Stimulated activated CD8-positive, alpha-beta memory T cell treated with anti-CD3 and anti-CD28 coated beads, Interleukin-4, amount 100 ng/mL, for 24 hours (primary cell): ENCODE data around the gene ZBED4.

ENCODE experiments used
- DNase-seq: peaks from one replicate; pipeline ENCODE4 v3.0.0-alpha.2; 2020; ENCODE audit warnings: low read depth

The ZBED4 gene

DNA sequence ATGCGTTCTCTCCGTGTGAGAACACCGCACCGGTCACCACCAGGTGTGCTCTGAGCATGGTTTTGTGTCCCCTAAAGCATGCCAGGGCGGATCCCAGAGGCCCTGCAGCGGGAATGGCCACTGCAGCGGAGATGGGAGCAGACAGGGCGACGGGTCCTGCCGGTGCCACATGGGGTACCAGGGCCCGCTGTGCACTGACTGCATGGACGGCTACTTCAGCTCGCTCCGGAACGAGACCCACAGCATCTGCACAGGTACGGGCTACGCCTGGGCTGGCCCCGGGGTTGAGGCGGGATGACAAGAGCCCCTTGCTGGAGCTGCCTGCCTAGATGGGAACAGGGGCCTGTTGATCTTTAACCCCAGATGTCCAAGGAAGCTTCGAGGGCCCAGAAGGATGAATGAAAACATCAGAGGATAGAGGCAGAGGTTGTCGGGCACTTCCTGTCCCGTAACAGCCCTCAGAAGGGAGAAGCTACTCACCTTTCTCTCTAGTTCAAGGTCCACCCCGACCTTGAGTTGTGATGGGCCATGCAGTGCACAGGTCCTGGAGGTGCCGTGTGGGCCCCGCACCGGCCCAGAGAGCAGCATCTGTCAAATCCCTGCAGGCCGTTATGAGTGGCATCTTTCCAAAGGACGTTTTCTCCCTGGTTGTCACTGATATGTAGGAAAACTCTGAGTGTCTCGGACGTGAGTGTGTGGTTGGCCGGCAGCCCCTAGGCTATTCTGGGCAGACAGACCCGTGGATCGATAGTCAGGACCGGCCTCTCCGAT is 68.0 kb downstream of the ZBED4 start:
- no peak for DNase-seq

DNA sequence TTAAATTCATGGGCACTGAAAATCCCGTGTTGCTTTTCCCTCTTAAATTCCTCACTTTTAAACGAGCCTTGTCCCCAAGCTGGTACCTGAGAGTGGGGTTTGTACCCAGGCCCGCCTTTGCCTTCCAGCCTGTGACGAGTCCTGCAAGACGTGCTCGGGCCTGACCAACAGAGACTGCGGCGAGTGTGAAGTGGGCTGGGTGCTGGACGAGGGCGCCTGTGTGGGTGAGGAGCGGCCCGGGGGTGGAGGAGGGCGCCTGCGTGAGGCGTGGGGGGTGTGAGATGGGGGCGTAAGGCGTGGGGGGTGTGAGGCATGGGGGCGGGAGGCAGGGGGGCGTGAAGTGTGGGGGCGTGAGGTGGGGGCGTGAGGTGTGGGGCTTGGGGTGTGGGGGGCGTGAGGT is 68.8 kb downstream of the ZBED4 start:
- DNase-seq, result no peak

DNA sequence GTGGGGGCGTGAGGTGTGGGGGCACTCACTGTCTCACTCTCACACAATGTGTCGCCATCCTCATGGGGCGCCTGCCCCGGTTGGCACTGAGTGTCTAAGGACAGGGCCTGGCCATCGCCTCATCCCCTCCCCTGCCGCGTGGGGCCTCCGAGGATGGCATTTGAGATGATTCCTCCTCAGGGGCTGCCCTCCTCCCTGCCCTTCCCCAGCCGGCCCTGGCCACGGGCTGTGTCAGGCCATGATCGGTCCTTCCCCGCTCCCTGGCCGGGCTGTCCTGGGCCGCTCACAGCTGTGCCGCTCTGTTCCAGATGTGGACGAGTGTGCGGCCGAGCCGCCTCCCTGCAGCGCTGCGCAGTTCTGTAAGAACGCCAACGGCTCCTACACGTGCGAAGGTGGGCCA is 69.3 kb downstream of the ZBED4 start:
- DNase-seq, result no peak

DNA sequence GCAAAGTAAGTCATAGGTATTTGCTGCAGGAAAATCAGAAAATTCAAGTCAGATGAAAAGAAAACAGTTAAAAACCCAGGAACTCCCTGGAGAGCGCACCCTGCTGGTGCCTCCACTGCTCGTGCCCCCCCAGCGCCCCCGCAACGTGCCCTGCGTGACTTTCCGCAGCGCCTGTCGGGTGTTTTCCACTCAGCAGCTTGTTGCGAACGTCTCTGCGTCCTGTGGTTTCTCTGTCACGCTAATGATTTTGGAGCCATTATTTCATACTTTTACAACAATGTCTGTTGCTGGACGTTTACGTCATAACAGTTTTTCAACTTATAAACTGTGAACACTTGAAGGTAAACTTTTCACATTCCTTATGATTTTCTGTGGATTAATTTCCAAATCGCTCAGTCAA is 69.8 kb downstream of the ZBED4 start:
- no peak for DNase-seq

DNA sequence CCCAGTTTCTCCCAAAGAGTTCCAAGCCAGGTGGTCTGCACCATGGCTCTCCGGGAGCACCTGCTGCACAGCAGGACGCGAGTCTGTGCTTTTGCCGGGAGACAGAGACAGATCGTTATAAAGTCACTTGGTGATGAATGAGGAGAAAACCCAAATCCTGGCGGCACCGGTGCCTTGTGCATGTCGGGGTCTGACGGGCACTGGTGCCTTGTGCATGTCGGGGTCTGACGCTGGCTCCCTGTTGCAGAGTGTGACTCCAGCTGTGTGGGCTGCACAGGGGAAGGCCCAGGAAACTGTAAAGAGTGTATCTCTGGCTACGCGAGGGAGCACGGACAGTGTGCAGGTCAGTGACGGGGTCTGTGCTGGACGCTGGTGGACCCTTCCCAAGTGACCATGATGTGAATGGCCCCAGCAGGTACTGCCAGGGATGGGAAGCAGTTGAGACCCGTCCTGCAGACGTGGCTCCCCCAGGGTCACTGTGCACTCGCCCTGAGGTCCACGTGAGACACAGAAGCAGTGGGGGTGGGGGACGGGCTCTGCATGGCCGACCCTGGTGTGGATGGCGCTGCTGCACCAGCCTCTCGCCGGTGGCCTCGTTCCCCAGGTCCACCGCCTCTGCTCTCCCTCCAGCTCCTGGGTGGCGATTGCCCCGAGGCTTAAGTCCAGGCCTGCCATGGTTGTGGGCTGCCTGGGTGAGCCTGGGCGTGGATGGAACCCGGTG is 70.6 kb downstream of the ZBED4 start:
- no peak for DNase-seq

DNA sequence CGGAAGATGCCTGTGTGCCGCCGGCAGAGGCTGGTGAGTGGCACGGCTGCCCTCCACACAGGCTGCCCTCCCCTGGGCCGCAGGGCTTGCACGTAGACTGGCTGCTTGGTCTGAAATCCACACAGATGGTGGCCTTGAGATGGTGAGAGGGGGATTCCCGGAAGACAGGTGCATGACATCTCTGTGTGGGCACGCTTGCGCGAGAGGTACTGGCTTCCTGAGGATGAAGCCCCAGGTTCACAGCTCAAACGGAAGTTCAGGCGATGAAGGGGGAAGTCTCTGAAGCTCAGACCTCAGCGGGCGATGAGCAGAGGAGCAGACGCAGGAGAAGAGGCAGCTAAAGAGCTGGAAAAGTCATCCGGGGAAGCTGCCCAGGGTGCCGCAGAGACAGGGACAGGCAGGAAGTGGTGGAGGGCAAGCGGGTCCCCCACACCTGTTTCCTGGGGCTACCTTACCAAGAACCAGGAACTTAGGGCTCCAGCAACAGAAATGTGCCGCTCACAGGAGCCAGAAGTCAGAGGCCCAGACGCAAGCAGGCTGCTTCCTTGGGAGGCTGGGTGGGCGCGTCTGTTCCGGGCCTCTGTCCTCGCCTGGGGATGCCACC is 72.0 kb downstream of the ZBED4 start:
- no peak for DNase-seq

DNA sequence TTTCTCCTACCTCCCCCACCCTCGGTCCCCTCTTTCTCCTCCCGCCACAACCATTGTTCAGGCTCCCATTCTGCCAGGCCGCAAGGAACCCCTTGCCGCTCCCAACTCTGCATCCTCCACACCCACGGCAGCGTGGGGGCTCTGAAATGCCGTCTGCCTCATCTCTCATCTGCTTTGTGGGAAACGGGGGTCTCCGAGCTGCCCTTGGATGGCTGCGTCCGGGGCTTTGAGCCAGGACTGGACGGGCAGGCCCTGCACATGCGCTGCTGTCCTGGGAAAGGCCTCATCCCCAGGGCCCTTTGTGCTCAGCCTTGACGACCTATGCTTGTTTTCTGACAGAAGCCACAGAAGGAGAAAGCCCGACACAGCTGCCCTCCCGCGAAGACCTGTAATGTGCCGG is 73.3 kb downstream of the ZBED4 start:
- DNase-seq, result no peak

DNA sequence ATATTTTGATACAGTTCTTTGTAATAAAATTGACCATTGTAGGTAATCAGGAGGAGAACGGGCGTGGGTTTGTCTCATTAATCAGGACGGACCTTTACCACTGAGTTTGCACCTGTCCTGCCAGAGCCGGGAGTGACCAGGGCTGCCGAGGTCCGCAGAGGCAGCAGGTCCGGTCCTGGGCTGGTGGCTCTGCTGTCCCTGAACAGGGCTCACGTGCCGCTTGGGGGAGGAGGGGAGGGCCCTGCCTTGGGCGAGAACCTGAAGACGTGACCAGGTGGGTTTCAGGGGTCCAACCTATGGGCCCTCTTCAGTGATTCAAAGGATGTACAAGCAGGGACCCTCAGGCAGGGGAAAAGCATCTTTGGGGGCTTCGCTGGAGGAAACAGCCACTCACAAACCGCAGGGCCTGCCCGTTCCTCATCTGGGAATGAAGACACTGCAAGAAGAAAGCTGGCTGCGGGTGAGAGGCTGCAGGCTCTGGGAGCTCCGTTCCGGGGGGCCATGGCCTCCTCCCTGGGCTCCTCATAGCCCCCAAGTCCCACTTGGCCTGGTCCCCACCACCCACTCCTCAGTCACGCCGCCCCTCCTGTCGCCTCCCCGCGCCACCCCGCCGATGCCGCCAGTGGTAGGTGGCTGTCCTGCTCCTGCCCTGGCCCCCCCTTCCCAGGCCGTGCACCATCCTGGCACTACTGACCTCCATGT is 74.0 kb downstream of the ZBED4 start:
- DNase-seq, result no peak

DNA sequence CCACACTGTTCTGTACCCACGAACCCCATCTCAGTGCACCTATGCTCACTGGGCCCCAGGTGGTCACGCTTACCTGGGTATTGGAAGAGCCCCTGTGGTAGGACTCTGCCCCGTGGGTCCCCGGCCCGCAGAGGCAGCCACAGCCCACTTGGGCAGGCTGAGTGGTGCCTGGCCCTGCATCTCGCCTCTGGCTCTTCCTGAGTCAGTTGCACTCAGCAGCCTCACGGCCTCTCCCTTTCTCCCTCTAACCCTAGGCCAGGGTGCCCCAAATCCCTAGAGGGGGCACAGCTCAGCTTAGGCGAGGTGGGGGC is 74.5 kb downstream of the ZBED4 start:
- no peak for DNase-seq

DNA sequence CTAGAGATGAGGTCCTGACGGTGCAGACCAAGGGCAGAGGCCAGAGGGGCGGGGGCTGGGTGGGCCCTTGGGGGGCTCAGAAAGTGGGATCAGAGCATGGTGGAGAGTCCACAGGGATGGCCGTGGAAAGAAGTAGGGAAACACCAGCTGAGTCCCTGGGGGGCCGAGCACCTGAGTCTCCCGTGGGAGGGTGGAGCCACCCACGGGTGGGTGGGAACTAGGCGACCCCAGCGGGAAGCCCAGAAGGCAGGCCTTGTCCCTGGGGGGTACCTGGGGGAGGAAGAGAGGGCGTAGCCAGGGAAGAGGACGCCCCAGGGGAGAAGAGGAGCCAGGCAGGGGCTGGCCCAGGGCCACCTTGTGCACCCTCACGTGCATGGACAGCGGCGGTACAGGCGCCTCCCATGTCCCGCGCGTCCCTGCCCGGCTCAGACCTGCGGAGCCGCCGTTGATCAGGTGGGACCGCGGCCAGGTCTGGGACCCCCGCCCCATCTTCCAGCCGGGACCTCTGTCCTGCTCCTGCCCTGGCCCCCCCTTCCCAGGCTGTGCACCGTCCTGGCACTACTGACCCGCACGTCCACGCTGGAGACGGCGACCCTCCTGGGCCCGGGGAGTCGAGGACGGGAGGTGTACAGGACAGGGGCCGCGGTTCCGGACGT is 75.0 kb downstream of the ZBED4 start:
- no peak for DNase-seq

DNA sequence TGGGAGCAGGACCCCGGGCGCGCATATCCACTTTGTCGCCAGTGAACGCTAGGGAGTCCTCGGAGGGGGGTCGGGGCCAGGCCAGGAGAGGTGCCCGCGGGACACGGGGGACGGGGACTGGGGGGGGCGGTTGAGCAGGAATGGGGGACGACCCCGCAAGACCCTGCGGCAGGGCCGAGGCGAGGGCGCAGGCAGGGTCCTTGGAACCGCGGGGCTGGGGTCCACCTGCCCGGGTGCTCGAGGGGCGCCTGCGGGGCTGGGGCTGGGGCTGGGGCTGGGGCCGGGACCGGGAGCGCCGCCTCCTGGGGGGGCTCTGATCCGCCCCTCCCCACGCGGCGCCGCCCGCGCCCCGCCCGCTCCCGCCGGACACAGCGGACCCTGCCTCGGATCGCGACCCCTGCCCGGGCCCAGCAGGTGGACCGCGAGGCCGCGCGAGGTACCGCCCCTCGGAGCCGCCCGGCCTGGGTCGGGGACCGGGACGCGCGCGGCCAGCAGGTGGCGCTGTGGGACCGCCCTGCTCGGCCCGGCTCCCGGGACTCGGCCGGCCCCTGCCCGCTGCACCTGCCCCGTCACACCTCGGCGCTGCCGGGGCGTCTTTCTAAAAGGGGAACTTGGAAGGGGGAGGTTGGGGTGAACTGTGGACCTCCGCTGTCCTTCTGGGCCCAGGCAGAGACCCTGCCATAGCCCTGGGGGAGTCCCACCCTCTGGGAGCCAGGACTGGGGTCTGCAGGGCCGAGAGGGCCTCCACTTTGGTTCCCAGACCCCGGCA is 75.8 kb downstream of the ZBED4 start:
- peak; percentile 68 for DNase-seq

DNA sequence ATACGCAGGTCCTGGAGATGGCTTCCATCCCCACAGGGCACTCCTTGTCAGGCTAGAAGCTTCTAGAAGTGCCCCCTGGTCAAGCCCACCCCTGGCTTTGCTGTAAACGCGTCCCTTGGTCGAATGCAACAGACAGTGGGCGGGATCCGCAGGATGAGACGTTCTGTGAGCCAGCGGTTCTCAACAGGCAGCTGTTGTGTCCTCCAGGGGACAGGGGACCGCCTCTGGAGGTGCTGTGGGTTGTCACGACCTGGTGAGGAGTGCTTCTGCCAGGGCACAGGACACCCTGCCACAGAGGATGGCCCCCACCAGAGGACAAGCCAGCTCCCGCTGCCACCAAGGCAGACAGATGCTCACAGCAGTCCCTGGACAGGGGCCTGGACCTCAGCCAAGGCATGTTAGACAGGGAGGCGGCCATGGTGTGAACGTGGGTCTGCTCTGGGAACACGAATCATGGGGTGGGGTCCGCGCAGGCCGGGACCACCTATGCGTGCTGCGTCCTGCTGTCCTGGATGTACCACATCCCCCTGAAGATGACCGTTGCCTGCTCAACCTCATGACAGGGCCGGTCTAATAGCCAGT is 76.4 kb downstream of the ZBED4 start:
- no peak for DNase-seq

DNA sequence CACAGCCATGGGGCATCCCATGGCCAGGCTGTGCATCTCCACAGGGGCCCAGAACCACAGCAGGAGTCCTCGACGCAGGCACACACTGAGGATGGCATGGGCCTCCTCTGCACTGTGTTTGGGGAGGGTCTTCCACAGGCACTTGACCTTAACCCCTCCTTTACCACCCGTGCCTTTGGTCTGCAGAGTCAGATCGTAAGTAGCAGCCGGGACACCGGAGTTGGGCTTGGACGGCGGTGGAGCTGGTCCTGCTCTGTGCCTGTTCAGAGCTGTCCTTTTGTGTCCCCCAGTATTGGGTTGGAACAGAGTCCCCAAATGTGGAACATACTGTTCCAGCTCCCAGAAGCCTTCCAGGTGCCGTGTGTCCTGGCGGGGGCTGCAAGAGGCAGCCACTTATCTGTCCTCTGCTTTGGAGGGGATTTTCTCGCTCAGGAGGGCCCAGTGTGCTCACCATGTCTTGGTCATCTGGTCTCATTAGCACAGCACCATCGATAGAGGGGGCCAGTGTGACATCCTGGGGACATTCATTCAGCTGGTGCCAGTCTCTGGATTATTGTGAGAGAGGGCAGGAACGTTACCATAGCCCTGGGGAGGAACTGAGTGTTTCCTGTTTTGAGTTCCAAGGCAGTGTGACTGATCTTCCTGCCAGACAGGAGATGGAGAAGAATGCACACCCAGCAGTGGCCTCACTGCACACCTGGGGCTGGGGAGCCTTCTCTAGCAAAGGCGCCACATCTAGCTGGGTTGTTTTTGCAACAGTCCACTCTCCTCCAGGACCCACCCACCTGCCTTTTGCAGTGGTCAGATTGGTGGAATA is 77.2 kb downstream of the ZBED4 start:
- no peak for DNase-seq

DNA sequence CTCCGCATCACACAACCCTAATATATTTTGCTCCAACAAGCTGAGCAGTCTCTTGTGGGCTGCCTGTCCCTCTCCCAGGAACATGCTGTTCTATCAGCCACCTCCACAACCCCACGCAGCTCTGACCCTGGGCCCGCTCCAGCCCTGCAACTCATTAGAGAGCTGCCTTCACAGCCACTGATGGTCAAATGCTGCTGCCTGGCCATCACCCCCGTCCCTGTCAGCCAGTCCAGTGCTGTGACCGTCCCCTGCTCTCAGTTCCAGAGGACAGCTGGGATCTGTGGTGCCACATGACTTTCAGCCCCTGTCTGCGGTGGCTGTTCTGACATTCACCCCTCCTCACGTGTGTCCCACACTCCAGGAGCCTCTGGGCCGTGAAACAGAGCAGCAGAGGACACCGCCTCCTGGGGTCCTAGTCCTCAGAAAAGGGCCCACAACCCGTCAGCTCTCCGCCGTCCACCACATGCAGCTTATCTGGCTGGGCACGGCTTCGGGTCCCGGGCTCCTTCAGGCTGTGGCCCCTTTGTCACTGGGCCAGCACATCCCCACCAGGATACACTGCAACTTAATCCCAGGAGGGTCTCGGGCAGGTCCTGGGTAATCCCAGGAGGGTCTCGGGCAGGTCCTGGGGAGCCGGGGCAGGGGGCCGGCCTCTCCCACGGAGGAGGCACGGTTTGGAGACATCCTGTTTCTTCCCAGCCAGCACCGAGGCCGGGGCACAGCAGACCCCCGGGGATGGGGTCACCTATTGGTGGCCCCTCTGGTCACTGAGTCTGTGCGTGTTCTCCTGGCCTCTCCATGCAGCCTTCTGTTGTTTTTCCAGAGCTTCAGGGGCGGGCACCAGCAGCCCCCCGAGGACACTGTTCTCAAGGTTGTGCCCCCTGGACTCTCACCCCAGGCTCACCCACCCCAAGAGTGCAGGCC is 79.9 kb downstream of the ZBED4 start:
- DNase-seq, result no peak

DNA sequence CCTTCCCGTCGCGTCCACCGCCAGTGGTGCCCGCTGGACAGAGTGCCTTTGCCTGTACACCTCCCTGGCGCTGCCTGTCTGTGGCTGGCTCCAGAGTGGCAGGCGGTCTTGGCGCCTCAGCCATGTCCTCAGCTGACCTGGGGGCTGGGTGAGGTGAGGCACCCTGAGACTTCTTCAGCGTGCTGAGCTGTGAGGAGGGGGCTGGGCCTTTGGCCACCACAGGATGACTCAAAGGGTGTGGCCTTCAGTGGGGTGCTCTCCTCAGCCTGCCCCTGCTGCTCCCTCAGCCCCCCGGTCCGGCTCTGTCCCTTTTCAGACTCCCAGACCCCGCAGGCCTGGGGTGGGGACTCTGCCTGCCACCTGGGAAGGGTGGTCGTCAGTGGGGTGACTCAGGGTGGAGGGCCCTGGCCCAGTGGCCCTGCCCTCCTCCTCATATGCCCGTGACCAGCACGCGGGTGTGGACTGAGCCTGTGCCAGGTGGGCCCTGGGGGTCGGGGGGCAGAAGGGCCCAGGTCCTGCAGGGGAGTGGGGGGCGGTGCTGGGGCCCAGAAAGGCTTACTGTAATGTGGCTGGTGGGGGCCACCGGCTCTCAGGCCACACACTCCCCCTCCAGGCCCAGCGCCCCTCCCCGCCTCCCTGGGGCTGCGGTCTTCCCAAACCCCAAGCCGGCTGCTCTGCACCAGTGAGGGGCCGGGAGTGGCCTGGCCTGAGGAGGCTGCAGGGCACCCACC is 80.7 kb downstream of the ZBED4 start:
- no peak for DNase-seq

DNA sequence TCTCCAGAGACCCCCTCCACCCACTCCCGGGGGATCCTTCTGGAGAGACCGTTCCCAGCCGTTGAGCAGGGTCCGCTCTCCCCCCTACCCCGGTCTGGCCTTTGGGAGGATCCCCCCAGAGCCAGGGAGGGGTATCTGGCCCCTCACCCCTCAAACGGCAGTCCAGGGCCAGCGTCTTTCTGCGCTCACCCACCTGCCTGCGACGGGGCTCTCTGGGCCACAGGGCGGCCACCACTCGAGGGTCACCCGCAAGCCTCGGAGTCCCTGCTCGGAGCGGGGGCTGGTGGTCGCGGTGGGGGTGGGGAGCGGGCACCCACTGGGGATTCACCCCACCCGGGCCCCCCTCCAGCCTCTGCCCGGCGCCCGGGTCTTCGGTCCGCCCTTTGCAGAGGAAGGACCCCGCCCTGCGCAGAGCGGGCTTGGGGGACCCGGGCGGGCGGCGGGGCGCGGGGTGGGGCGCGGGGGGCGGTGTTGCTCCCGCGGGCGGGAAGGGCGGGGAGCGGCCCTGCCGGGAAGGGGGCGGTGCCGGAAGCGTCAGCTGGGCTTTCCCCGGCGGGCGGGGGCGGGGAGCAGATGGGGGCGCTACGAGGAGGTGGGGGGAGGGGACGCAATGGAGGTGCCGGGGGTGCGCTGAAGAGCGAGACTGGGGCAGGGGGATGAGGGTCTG is 81.4 kb downstream of the ZBED4 start:
- DNase-seq, result peak; percentile 87

DNA sequence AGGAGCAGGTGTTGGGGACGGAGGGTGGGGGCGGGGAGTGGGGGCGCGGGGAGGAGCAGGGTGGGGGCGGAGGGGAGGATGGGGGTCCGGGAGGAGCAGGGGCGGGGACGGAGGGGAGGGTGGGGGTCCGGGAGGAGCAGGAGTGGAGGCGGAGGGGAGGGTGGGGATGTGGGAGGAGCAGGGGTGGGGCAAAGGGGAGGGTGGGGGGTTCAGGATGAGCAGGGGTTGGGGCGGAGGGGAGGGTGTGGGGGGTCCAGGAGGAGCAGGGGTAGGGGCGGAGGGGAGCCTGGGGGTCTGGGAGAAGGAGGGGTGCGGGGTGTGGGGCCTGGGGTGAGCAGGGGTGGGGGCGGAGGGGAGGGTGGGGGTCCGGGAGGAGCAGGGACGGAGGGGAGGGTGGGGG is 81.9 kb downstream of the ZBED4 start:
- no peak for DNase-seq
